Measurements from ENCODE around the gene HUWE1.
A peak's percentile ranks its signal among the peaks of the same experiment; 100 is the strongest.
"Not testable (repeated sequence)": the region's sequence is repeated elsewhere in the genome, so short reads cannot be mapped to it uniquely, and the experiment has no call there.

HUWE1 gene, protein sequence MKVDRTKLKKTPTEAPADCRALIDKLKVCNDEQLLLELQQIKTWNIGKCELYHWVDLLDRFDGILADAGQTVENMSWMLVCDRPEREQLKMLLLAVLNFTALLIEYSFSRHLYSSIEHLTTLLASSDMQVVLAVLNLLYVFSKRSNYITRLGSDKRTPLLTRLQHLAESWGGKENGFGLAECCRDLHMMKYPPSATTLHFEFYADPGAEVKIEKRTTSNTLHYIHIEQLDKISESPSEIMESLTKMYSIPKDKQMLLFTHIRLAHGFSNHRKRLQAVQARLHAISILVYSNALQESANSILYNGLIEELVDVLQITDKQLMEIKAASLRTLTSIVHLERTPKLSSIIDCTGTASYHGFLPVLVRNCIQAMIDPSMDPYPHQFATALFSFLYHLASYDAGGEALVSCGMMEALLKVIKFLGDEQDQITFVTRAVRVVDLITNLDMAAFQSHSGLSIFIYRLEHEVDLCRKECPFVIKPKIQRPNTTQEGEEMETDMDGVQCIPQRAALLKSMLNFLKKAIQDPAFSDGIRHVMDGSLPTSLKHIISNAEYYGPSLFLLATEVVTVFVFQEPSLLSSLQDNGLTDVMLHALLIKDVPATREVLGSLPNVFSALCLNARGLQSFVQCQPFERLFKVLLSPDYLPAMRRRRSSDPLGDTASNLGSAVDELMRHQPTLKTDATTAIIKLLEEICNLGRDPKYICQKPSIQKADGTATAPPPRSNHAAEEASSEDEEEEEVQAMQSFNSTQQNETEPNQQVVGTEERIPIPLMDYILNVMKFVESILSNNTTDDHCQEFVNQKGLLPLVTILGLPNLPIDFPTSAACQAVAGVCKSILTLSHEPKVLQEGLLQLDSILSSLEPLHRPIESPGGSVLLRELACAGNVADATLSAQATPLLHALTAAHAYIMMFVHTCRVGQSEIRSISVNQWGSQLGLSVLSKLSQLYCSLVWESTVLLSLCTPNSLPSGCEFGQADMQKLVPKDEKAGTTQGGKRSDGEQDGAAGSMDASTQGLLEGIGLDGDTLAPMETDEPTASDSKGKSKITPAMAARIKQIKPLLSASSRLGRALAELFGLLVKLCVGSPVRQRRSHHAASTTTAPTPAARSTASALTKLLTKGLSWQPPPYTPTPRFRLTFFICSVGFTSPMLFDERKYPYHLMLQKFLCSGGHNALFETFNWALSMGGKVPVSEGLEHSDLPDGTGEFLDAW (N-terminal part only)

DNA sequence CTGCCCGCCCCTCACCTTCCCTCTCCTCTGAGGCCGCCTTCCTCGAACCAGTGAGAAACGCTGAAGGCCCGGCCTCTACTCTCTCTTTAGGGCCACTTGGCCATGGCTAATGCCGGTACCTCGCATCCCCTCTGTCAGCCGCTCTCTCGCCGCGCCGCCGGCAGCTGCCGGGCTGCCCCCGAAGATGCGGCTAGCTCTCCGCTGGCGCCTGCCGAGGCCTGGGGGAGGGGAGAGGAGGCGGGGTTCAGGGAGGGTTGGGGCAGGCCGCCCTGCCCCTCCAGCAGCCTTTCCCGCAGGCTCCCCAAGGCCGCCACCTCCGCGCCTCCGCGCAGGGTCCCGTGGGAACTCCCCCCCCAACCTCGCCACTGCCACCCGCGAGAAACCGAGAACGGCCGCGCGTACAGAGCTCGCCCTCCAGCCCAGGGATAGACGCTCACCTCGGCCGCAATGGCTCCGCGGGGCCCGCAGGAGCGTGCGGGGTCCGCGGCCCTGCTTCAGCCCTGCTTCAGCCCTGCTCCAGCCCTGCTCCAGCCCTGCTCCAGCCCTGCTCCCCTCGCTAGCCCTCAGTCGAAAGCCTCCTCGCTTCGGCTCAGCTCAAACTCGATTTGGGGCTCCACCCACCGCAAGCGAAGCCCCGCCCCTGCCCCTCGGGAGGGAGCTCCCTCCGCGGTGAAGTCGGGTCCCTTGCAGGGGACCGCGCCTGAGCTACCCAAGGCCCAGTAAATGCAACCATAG lies at the start of gene HUWE1:
TSS of gene HUWE1 (minus strand) at position 569 of the 735 bp plus-strand sequence. CDS start 32,612 bp downstream, outside the sequence.
- Histone ChIP-seq H3K9me3 (ENCODE audit: insufficient read depth, low read depth, low read length) (no peaks in the 10 kb centered on the region), H3K4me1 (ENCODE audit: insufficient read depth, low read length) (no peaks in the 10 kb centered on the region), H3K4me3 (ENCODE audit: low read length) (peak within 1 kb of the TSS; percentile 91), H3K36me3 (ENCODE audit: insufficient read depth, low read depth, low read length) (peaks cover 11% of the 10 kb centered on the region; the same call in 1 of the 2 replicates), H3K27ac (ENCODE audit: low read length) (peak within 1 kb of the TSS; percentile 47), H3K27me3 (ENCODE audit: insufficient read depth, low read length) (no peaks in the 10 kb centered on the region), H3K9ac (ENCODE audit: low read depth, low read length) (peak within 1 kb of the TSS; percentile 95)

DNA sequence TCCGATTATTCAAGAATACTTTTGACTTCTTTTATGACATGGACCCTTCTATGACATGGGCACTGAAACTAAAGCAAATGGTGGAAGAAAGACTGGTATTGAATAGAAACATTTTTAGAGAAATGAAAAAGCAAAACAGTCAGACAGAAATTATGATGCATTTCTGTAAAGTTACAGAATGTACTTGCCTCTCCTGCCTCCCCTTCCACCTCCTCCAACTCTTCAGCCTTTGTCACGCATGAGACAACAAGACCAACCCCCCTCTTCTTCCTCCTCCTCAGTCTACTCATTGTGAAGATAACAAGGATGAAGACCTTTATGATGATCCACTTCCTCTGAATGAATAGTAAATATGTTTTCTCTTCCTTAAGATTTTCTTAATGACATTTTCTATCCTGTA lies 46.3 kb upstream of the HUWE1 start:
- no peaks in the 10 kb centered on the region for H3K27me3 ChIP-seq (ENCODE audit: insufficient read depth, low read length)
- H3K27ac ChIP-seq (ENCODE audit: low read length) = no peak overlapping the region
- H3K9ac ChIP-seq (ENCODE audit: low read depth, low read length) = no peak overlapping the region
- no peaks in the 10 kb centered on the region for H3K9me3 ChIP-seq (ENCODE audit: insufficient read depth, low read depth, low read length)
- no peak overlapping the region for H3K4me3 ChIP-seq (ENCODE audit: low read length)
- no peaks in the 10 kb centered on the region for H3K36me3 ChIP-seq (ENCODE audit: insufficient read depth, low read depth, low read length)
- no peaks in the 10 kb centered on the region for H3K4me1 ChIP-seq (ENCODE audit: insufficient read depth, low read length)

DNA sequence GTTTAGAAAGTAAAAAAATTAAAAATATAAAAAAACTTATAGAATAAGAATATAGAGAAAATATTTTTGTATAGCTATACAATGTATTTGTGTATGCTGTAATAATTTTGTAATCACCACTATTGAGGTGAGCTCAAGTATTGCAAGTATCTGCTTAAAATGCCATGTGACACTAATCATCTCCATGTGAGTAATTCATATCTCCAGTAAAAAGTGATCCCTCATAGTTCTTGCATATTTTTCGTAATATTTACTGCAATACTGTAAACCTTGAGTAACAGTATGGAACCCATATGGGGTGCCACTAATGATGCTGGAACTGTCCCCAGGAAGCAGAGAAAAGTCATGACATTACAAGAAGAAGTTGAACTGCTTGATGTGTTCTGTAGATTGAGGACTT lies 43.2 kb upstream of the HUWE1 start:
- H3K27me3 ChIP-seq (ENCODE audit: insufficient read depth, low read length) = no peaks in the 10 kb centered on the region
- H3K4me3 ChIP-seq (ENCODE audit: low read length) = no peak overlapping the region
- H3K9me3 ChIP-seq (ENCODE audit: insufficient read depth, low read depth, low read length) = no peaks in the 10 kb centered on the region
- H3K27ac ChIP-seq (ENCODE audit: low read length) = no peak overlapping the region
- H3K9ac ChIP-seq (ENCODE audit: low read depth, low read length) = no peak overlapping the region
- no peaks in the 10 kb centered on the region for H3K36me3 ChIP-seq (ENCODE audit: insufficient read depth, low read depth, low read length)
- no peaks in the 10 kb centered on the region for H3K4me1 ChIP-seq (ENCODE audit: insufficient read depth, low read length)

DNA sequence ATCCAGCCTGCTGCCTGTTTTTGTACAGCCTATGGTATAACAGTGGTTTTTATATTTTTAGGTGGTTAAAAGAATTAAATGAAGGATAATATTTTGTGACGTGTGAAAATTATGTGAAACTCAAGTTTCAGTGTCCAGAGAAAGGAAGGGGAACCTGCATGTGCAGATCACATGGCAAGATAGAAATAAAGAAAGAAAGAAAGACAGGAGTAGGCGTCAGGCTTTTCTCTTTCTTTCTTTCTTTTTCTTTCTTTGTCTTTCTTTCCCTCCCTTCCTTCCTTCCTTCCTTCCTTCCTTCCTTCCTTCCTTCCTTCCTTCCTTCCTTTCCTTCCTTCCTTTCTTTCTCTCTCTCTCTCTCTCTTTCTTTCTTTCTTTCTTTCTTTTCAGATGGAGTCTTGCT lies 42.0 kb upstream of the HUWE1 start:
- H3K27ac ChIP-seq (ENCODE audit: low read length) = no peak overlapping the region
- H3K36me3 ChIP-seq (ENCODE audit: insufficient read depth, low read depth, low read length) = no peaks in the 10 kb centered on the region
- no peaks in the 10 kb centered on the region for H3K27me3 ChIP-seq (ENCODE audit: insufficient read depth, low read length)
- no peak overlapping the region for H3K4me3 ChIP-seq (ENCODE audit: low read length)
- no peaks in the 10 kb centered on the region for H3K4me1 ChIP-seq (ENCODE audit: insufficient read depth, low read length)
- H3K9me3 ChIP-seq (ENCODE audit: insufficient read depth, low read depth, low read length) = no peaks in the 10 kb centered on the region
- H3K9ac ChIP-seq (ENCODE audit: low read depth, low read length) = no peak overlapping the region

DNA sequence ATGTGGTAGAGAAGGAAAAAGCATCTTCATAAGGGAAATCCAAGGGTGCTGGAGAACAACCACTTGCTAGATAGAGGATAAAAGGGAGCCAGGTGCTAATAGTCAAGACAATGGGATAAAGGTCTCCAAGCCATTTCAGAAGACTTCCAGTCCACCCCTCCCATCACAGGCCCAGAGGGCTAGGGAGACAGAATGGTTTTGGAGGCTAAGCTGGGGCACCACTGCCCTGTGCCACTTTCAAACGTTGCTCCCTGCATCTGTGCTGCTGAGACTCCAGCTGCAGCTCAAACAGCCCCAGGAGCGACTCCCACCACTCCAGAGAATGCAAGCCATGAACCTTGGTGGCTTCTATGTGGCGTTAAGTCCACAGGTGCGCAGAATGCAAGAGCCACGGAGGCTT lies 38.4 kb upstream of the HUWE1 start:
- Histone ChIP-seq H3K36me3 (ENCODE audit: insufficient read depth, low read depth, low read length) (no peaks in the 10 kb centered on the region), H3K9ac (ENCODE audit: low read depth, low read length) (no peak overlapping the region), H3K27me3 (ENCODE audit: insufficient read depth, low read length) (no peaks in the 10 kb centered on the region), H3K4me3 (ENCODE audit: low read length) (no peak overlapping the region), H3K27ac (ENCODE audit: low read length) (no peak overlapping the region), H3K4me1 (ENCODE audit: insufficient read depth, low read length) (no peaks in the 10 kb centered on the region), H3K9me3 (ENCODE audit: insufficient read depth, low read depth, low read length) (no peaks in the 10 kb centered on the region)

DNA sequence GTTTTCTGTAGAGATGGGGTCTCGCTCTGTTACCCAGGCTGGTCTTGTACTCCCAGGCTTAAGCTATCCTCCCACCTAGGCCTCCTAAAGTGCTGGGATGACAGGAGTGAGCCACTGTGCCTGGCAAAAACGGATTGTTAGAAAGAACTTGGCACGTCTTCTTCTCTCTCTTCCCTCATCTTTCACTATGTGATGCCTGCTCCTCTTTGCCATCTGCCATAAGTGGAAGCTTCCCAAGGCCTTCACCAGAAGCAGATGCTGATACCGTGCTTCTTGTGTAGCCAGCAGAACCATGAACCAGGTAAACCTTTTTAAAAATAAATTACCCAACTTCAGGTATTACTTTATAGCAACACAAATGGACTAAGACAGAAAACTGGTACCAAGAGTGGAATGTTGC lies 36.9 kb upstream of the HUWE1 start:
- H3K36me3 ChIP-seq (ENCODE audit: insufficient read depth, low read depth, low read length) = no peaks in the 10 kb centered on the region
- no peak overlapping the region for H3K4me3 ChIP-seq (ENCODE audit: low read length)
- H3K4me1 ChIP-seq (ENCODE audit: insufficient read depth, low read length) = no peaks in the 10 kb centered on the region
- no peak overlapping the region for H3K27ac ChIP-seq (ENCODE audit: low read length)
- no peaks in the 10 kb centered on the region for H3K27me3 ChIP-seq (ENCODE audit: insufficient read depth, low read length)
- H3K9me3 ChIP-seq (ENCODE audit: insufficient read depth, low read depth, low read length) = no peaks in the 10 kb centered on the region
- H3K9ac ChIP-seq (ENCODE audit: low read depth, low read length) = no peak overlapping the region

DNA sequence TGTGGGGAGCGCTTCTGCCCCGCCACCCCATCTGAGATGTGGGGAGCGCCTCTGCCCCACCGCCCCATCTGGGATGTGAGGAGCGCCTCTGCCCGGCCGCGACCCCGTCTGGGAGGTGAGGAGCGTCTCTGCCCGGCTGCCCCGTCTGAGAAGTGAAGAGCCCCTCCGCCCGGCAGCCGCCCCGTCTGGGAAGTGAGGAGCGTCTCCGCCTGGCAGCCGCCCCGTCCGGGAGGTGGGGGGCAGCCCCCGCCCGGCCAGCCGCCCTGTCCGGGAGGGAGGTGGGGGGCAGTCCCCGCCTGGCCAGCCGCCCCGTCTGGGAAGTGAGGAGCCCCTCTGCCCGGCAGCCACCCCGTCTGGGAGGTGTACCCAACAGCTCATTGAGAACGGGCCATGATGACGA lies 35.1 kb upstream of the HUWE1 start:
- not testable (repeated sequence) for H3K27ac ChIP-seq (ENCODE audit: low read length); H3K27me3 ChIP-seq (ENCODE audit: insufficient read depth, low read length); H3K4me1 ChIP-seq (ENCODE audit: insufficient read depth, low read length); H3K36me3 ChIP-seq (ENCODE audit: insufficient read depth, low read depth, low read length); H3K9ac ChIP-seq (ENCODE audit: low read depth, low read length); H3K4me3 ChIP-seq (ENCODE audit: low read length); H3K9me3 ChIP-seq (ENCODE audit: insufficient read depth, low read depth, low read length)

DNA sequence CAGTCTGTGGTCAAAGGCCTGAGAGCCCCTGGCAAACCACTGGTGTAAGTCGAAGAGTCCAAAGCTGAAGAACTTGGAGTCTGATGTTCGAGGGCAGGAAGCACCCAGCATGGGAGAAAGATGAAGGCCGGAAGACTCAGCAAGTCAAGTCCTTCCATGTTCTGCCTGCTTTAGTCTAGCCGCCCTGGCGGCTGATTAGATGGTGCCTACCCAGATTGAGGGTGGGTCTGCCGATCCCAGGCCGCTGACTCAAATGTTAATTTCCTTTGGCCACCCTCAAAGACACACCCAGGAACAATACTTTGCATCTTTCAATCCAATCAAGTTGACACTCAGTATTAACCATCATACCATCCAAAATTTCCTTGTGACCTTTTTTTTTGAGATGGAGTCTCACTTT lies 33.1 kb upstream of the HUWE1 start:
- not testable (repeated sequence) for H3K36me3 ChIP-seq (ENCODE audit: insufficient read depth, low read depth, low read length); H3K9me3 ChIP-seq (ENCODE audit: insufficient read depth, low read depth, low read length); H3K9ac ChIP-seq (ENCODE audit: low read depth, low read length); H3K4me3 ChIP-seq (ENCODE audit: low read length); H3K4me1 ChIP-seq (ENCODE audit: insufficient read depth, low read length); H3K27me3 ChIP-seq (ENCODE audit: insufficient read depth, low read length); H3K27ac ChIP-seq (ENCODE audit: low read length)

DNA sequence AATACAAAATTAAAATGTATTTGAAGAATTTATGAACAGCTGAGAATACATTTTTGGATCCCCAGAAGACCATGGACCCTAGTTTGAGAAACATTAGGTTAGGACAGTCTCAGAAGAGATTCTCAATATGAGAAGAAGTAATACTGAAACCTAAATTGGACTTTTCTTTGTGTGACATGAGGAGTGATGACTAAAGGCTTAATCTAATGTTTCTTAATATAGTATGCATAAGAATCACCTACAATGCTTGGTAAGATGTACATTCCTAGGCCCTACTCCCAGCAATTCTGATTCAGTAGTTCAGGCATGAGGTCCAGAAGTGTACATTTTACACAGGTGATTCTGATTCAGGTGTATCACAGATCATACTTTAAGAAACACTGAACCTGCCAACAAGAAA lies 31.6 kb upstream of the HUWE1 start:
- Histone ChIP-seq H3K9ac (ENCODE audit: low read depth, low read length) (no peak overlapping the region), H3K4me3 (ENCODE audit: low read length) (no peak overlapping the region), H3K9me3 (ENCODE audit: insufficient read depth, low read depth, low read length) (no peaks in the 10 kb centered on the region)

DNA sequence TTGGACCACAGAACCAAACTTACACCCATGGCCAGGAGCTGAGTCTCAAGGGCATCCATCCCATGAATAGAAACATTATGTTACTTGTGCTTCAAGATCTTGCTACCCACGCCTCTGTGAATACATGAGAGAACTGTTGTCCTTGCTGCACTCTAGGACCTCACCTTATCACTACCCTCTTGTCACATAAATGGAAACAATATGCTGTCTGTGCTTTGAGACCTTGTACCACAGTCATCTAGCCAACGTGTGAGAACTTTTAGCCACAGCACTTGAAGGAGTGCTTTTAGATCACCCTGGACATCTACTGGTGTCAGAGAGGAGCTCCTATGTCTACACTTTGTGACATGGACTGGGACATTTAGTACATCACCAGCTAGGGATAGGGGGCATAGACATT lies 30.7 kb upstream of the HUWE1 start:
- Histone ChIP-seq H3K9me3 (ENCODE audit: insufficient read depth, low read depth, low read length) (no peaks in the 10 kb centered on the region), H3K36me3 (ENCODE audit: insufficient read depth, low read depth, low read length) (no peaks in the 10 kb centered on the region), H3K4me3 (ENCODE audit: low read length) (no peak overlapping the region), H3K27me3 (ENCODE audit: insufficient read depth, low read length) (no peaks in the 10 kb centered on the region), H3K9ac (ENCODE audit: low read depth, low read length) (no peak overlapping the region), H3K27ac (ENCODE audit: low read length) (no peak overlapping the region), H3K4me1 (ENCODE audit: insufficient read depth, low read length) (no peaks in the 10 kb centered on the region; the same call in 1 of the 2 replicates)

More for the DNA sequence above, 31.6 kb upstream of the HUWE1 start:
- no peaks in the 10 kb centered on the region; the same call in 1 of the 2 replicates for H3K4me1 ChIP-seq (ENCODE audit: insufficient read depth, low read length)
- no peaks in the 10 kb centered on the region for H3K36me3 ChIP-seq (ENCODE audit: insufficient read depth, low read depth, low read length)
- no peaks in the 10 kb centered on the region for H3K27me3 ChIP-seq (ENCODE audit: insufficient read depth, low read length)
- H3K27ac ChIP-seq (ENCODE audit: low read length) = no peak overlapping the region

Data from iPS-20b (cell line).